ENCODE measurements around the gene TUBB8B. TPM values are rescaled to one million over a fixed set of nuclear protein-coding genes. Genes with fewer than 3 reads are reported as not detected.
"Not testable (repeated sequence)": the region's sequence is repeated elsewhere in the genome, so short reads cannot be mapped to it uniquely, and the experiment has no call there.

TUBB8B gene
- total and polyA plus RNA-seq, 8 donors: 0.36 to 1.2 (median 0.70) TPM; not detected in 2

DNA sequence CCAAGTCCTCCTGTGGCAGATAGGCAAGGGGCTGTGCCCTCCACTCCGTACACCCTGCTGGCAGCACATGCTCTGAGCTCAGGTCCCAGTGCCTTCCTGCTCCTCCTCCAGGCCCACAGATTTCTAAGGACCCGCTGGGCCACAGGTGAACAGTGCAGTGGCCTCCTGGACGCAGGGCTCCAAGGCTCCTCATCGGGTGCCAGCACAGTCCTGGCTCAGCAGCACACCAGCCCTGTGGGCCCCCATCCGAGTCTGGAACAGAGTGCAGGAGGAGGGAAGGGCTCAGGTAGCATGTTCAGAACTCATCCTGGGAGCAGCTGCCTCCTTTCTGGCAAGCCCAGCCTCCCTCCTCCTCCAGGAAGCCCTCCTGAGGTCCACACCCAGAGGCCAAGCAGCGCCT is 30.8 kb upstream of the TUBB8B start:
- H3K4me3 ChIP-seq; H3K27ac ChIP-seq; H3K9me3 ChIP-seq; H3K36me3 ChIP-seq; H3K4me1 ChIP-seq; intact Hi-C loops (cut with DNase I); DNase-seq; ATAC-seq: not testable (repeated sequence)
- peaks cover 0 to 16% of the 10 kb centered on the region in 2 donors for H3K27me3 ChIP-seq

DNA sequence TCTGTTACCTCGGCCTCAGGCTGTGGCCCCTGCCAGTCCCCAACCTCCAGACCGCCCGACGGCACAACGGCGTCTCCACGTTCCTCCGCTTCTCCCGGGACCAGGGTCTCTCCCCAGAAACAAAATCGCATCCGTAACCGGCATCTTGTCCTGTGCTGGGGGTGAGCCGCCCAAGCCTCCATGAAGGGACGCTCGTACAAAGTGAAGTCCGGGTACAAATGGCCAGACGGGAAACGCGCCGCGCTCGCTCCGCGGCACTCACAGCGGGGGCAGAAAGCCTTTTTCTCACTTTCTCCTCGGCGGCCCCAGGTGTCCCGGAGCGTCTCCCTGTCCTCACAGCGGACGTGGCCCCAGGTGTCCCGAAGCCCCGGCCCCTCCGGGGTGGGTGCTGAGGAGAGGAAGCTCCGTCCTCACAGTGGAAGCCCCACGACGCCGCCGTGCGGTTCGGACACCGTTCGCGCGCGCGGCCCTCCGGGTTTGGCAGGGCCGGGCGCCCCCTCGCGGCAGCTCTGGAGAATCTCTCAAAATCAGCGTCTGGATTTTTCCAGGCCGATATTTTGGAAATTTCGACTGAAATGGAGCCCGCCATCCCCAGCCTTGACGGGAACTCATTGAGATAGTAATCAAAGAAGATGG is 26.2 kb upstream of the TUBB8B start:
- ATAC-seq; intact Hi-C loops (cut with DNase I); H3K9me3 ChIP-seq; H3K4me1 ChIP-seq; H3K27ac ChIP-seq; H3K36me3 ChIP-seq; H3K4me3 ChIP-seq; DNase-seq: not testable (repeated sequence)
- peaks cover 0 to 28% of the 10 kb centered on the region in 2 donors for H3K27me3 ChIP-seq

DNA sequence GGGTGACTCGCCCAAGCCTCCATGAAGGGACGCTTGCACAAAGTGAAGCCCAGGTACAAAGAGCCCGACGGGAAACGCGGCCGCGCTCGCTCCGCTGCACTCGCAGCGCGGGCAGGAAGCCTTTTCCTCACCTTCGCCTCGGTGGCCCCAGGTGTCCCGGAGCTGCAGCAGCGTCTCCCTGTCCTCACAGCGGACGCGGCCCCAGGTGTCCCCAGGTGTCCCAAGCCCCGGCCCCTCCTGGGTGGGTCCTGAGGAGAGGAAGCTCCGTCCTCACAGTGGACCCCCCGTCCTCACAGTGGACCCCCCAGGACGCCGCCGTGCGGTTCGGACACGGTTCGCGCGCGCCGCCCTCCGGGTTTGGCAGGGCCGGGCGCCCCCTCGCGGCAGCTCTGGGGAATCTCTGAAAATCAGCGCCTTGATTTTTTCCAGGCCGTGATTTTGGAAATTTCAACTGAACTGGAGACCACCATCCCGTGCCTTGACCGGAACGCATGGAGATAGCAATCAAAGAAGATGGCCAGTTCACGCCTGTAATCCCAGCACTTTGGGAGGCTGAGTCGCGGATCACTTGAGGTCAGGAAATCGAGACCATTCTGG is 23.9 kb upstream of the TUBB8B start:
- H3K9me3 ChIP-seq; H3K4me3 ChIP-seq; H3K36me3 ChIP-seq; H3K27ac ChIP-seq; DNase-seq; H3K4me1 ChIP-seq; intact Hi-C loops (cut with DNase I): not testable (repeated sequence)
- peak; percentile 36 for ATAC-seq
- H3K27me3 ChIP-seq: peaks cover 0 to 21% of the 10 kb centered on the region in 2 donors

DNA sequence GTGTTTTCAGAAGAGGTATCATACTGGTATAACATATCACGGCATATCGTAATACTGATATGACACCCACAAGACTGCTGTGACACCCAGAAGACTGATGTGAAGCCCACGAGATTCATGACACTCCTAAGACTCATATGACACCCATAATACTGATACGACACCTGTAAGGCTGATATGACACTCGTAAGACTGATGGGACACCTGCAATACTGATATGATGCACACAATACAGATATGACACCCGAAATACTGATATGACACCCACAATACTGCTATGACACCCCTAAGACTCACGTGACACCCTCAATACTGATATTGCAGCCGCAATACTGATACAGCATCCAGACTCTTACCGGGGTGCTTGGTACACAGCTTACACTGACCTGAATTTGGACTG is 18.3 kb upstream of the TUBB8B start:
- H3K36me3 ChIP-seq; H3K4me1 ChIP-seq; H3K4me3 ChIP-seq; intact Hi-C loops (cut with DNase I); ATAC-seq; H3K27ac ChIP-seq; H3K9me3 ChIP-seq; DNase-seq: not testable (repeated sequence)
- peaks cover 0 to 15% of the 10 kb centered on the region in 2 donors for H3K27me3 ChIP-seq

DNA sequence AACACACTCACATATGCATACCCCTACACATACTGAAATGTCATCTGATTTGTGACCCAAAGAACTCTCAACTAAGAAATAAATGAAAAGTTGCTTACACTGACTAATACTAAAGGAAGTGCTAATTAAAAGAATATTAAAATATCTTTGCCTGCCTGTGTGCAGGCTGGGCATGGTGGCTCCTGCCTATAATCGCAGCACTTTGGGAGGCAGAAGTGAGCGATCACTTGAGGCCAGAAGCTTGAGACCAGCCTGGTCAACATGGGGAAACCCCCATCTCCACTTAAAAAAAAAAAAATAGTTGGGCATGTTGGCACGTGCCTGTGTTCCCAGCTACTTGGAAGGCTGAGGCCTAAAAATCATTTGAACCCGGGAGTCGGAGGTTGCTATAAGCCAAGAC is 14.9 kb upstream of the TUBB8B start:
- DNase-seq; H3K27ac ChIP-seq; H3K4me3 ChIP-seq; H3K4me1 ChIP-seq; H3K36me3 ChIP-seq; H3K9me3 ChIP-seq; intact Hi-C loops (cut with DNase I); ATAC-seq: not testable (repeated sequence)
- H3K27me3 ChIP-seq: peaks cover 0 to 15% of the 10 kb centered on the region in 2 donors

DNA sequence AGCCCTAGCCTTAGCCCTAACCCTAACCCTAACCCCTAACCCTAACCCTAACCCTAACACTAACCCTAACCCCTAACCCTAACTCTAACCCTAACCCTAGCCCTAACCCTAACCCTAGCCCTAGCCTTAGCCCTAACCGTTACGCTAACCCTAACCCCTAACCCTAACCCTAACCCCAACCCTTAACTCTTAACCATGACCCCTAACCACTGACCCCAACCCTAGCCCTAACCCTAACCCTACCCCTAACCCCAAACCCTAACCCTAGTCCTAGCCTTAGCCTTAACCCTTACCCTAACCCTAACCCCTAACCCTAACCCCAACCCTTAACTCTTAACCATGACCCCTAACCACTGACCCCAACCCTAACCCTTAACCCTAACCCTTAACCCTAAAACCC is 14.2 kb upstream of the TUBB8B start:
- H3K27me3 ChIP-seq: peaks cover 0 to 15% of the 10 kb centered on the region in 2 donors
- DNase-seq; H3K36me3 ChIP-seq; H3K27ac ChIP-seq; intact Hi-C loops (cut with DNase I); H3K9me3 ChIP-seq; ATAC-seq; H3K4me1 ChIP-seq; H3K4me3 ChIP-seq: not testable (repeated sequence)

DNA sequence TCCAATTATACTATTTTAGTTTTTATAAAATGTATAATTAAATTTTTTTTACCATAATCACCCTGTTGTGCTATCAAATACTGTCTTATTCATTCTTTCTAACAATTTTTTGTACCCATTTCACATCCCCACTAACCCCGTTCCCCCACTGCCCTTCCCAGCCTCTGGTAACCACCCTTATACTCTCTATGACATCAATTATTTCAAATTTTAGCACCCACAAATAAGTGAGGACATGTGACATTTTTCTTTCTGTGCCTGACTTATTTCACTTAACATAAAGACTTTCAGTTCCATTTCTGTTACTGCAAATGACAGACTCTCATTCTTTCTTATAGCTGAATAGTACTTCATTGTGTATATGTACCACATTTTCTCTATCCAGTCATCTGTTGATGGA is 5.0 kb upstream of the TUBB8B start:
- H3K27me3 ChIP-seq; H3K4me3 ChIP-seq; ATAC-seq; DNase-seq; H3K9me3 ChIP-seq; H3K36me3 ChIP-seq; intact Hi-C loops (cut with DNase I); H3K4me1 ChIP-seq; H3K27ac ChIP-seq: not testable (repeated sequence)

DNA sequence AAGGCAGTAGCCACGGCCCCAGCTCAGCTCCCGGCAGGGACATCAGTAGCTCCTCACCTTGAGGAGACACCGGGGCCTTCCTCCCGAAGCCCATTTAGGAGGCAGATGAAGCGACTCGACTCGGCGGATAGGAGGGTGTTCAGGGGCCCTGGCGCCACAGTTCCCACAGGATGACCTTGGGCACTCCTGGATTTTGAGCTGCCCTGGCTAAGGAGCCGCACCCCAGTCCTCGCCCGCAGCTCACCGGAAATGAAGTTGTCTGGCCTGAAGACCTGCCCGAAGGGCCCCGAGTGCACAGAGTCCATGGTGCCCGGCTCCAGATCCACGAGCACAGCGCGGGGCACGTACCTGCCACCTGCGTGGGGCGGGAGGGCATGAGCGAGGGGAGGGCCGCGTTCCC is 719 bp downstream of the TUBB8B start:
- H3K27ac ChIP-seq; H3K4me1 ChIP-seq; H3K27me3 ChIP-seq; DNase-seq; H3K36me3 ChIP-seq; H3K9me3 ChIP-seq; intact Hi-C loops (cut with DNase I); ATAC-seq; H3K4me3 ChIP-seq: not testable (repeated sequence)

DNA sequence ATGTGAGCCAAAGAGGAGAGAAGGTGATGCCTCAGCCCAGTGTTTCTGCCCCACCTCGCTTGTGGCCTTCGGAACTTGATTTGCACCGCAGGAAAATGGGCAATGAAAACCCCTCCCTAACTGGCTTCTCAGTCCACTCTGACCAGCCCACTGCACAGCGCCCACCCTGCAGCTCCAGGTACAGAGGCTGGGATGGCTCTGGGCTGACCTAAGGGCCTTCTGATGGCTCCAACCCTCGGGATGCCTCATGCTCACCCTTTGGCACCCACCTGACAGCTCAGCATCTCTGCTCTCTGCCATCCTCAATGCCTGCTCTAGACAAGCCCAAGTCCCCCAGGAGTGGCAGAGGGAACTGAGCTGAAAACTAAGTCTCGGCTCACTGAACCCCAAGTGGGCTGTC is 36.2 kb downstream of the TUBB8B start:
- peak; percentile 42 for ATAC-seq
- H3K27ac ChIP-seq; intact Hi-C loops (cut with DNase I); DNase-seq; H3K27me3 ChIP-seq; H3K9me3 ChIP-seq; H3K4me1 ChIP-seq; H3K36me3 ChIP-seq; H3K4me3 ChIP-seq: not testable (repeated sequence)

DNA sequence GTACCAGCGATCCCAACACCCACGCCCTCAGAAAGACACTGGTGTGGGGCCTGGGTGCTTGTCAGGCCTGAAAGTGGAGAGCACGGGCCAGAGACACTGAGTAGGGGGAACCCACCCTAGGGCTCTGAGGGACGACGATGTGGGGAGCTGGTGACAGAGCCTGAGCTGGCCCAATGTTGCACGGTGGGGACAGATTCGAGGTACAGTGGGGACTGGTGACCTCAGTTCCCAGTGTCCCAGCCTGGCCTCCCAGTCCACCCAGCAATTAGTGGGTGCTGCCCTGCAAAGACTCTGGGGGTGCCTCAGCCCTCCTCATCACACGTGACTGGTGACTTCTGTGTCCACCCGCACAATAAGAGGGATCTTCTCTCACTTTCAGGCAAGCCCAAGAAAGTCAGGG is 36.6 kb downstream of the TUBB8B start:
- intact Hi-C loops (cut with DNase I); H3K36me3 ChIP-seq; H3K27me3 ChIP-seq; H3K4me3 ChIP-seq; H3K4me1 ChIP-seq; H3K27ac ChIP-seq; DNase-seq; H3K9me3 ChIP-seq: not testable (repeated sequence)
- ATAC-seq: peak; percentile 14

DNA sequence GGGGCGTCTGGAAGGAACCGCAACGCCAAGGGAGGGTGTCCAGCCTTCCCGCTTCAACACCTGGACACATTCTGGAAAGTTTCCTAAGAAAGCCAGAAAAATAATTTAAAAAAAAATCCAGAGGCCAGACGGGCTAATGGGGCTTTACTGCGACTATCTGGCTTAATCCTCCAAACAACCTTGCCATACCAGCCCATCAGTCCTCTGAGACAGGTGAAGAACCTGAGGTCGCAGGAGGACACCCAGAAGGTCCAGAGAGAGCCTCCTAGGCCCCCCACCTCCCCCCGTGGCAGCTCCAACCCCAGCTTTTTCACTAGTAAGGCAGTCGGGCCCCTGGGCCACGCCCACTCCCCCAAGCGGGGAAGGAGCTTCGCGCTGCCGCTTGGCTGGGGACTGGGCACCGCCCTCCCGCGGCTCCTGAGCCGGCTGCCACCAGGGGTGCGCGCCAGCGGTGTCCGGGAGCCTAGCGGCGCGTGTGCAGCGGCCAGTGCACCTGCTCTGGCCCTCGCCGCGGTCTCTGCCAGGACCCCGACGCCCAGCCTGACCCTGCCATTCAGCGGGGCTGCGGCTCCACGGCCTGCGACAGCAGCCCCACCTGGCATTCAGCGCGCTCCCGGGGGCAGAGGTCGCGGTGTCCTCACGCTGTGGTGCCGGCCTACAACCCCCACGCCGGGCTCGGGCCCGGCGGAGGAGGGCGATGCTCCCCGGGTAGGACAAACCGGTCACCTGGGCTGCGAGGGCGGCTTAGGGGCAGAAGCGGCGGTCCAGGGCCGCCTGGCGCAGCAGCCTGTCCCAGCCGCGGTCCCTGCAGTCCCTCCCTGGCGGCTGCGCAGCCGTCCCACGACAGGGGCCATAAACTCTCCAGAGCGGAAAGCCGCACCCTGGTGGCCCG is 37.8 kb downstream of the TUBB8B start:
- H3K36me3 ChIP-seq; H3K27ac ChIP-seq; H3K4me3 ChIP-seq; ATAC-seq; H3K4me1 ChIP-seq; H3K27me3 ChIP-seq; intact Hi-C loops (cut with DNase I); H3K9me3 ChIP-seq; DNase-seq: not testable (repeated sequence)

DNA sequence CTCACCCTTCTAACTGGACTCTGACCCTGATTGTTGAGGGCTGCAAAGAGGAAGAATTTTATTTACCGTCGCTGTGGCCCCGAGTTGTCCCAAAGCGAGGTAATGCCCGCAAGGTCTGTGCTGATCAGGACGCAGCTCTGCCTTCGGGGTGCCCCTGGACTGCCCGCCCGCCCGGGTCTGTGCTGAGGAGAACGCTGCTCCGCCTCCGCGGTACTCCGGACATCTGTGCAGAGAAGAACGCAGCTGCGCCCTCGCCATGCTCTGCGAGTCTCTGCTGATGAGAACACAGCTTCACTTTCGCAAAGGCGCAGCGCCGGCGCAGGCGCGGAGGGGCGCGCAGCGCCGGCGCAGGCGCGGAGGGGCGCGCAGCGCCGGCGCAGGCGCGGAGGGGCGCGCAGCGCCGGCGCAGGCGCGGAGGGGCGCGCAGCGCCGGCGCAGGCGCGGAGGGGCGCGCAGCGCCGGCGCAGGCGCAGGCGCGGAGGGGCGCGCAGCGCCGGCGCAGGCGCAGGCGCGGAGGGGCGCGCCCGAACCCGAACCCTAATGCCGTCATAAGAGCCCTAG is 38.7 kb downstream of the TUBB8B start:
- ATAC-seq, DNase-seq, H3K27me3 ChIP-seq: not testable (repeated sequence)

DNA sequence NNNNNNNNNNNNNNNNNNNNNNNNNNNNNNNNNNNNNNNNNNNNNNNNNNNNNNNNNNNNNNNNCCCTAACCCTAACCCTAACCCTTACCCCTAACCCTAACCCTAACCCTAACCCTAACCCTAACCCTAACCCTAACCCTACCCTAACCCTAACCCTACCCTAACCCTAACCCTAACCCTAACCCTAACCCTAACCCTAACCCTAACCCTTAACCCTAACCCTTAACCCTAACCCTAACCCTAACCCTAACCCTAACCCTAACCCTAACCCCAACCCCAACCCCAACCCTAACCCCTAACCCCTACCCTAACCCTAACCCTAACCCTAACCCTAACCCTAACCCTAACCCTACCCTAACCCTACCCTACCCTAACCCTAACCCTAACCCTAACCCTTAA is 39.5 kb downstream of the TUBB8B start:
- H3K9me3 ChIP-seq; DNase-seq; H3K36me3 ChIP-seq; ATAC-seq; H3K4me3 ChIP-seq; H3K27me3 ChIP-seq; intact Hi-C loops (cut with DNase I); H3K4me1 ChIP-seq; H3K27ac ChIP-seq: not testable (repeated sequence)

More for the DNA sequence above, 38.7 kb downstream of the TUBB8B start:
- H3K4me1 ChIP-seq; H3K4me3 ChIP-seq; H3K36me3 ChIP-seq; H3K9me3 ChIP-seq; H3K27ac ChIP-seq; intact Hi-C loops (cut with DNase I): not testable (repeated sequence)
